Measurements from ENCODE around the gene STAT3.

DNA sequence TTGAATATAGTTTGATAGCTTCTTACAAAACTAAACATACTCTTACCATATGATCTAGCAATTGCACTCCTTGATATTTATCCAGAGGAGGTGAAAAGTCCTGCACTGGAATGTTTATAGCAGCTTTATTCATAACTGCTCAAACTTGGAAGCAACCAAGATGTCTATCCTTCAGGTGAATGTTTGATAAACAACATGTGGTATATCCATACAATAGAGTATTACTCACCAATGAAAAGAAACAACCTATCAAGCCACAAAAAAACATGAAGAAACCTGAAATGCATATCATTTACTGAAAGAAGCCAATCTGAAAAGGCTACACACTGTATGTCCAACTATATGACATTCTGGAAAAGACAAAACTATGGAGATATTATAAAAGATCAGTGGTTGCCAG lies 16.1 kb downstream of the STAT3 start:
- TF ChIP-seq EZH2phosphoT487 (IDR thresholded peaks at IDR 0.05; ENCODE audit: insufficient read depth, low read depth) (no peak), EZH2 (IDR thresholded peaks at IDR 0.05; ENCODE audit: insufficient read depth, poor library complexity, severe bottlenecking) (no peak)
